K562 (cell line): ENCODE data around the gene HCN4.

Experiments
- ATF2 ChIP-seq: sonication (generic); formaldehyde crosslinking; IDR thresholded peaks from 2 replicates; pipeline ENCODE4 v1.8.1; 2022; ENCODE audit warnings: missing genetic modification reagents
- CEBPB ChIP-seq: fragments of 450-650 bp; IDR thresholded peaks from 2 replicates; pipeline ENCODE4 v1.6.1; 2016; ENCODE audit warnings: missing genetic modification characterization, missing compliant biosample characterization
- RHOXF2B ChIP-seq: fragments of 250-450 bp; sonication (Bioruptor Pico); conservative IDR thresholded peaks from 2 replicates; pipeline ENCODE4 v1.5.1; 2021
- SIN3A ChIP-seq, 2 experiments: fragments of 150-350 bp in 1 of 2; IDR thresholded peaks; 2 replicates each; pipeline ENCODE4 v1.6.1; 2011 to 2016; ENCODE audit warnings: borderline replicate concordance in 2 of 2, low read depth in 2 of 2, low read length in 2 of 2, mild to moderate bottlenecking in 2 of 2, moderate library complexity in 2 of 2; ENCODE audit not compliant: control insufficient read depth in 1 of 2
- THAP7 ChIP-seq: fragments of 250-450 bp; sonication (Bioruptor Pico); IDR thresholded peaks from 2 replicates; pipeline ENCODE4 v1.5.0; 2021
- U2AF1 ChIP-seq: fragments of 200-400 bp; formaldehyde crosslinking; optimal IDR thresholded peaks from 2 replicates; pipeline ENCODE3; 2017; ENCODE audit warnings: mild to moderate bottlenecking, low read depth, low read length, moderate library complexity
- ZNF589 ChIP-seq: fragments of 200-800 bp; sonication (Bioruptor generic); IDR thresholded peaks from 2 replicates; pipeline ENCODE4 v1.6.1; 2016; ENCODE audit warnings: low read depth, missing genetic modification characterization, missing compliant biosample characterization

GRCh38 chr15:73293773-73294172 is 75.0 kb downstream of the HCN4 start:
- TF ChIP-seq CEBPB (no peak), U2AF1 (no peak), SIN3A (IDR thresholded peaks at IDR 0.05; ENCODE audit: borderline replicate concordance in 2 of 2, control insufficient read depth in 1 of 2, low read depth in 2 of 2, low read length in 2 of 2) (no peak), RHOXF2B (no peak), ZNF589 (no peak), ATF2 (CRISPR knock-in tag) (no peak), THAP7 (CRISPR knock-in tag) (no peak)
